SJSA1 (cell line): Measurements from ENCODE around the gene NFIX. TPM values are rescaled to one million over a fixed set of nuclear protein-coding genes. Genes with fewer than 3 reads are reported as not detected.

Experiments used
- DNase-seq, 2 experiments: peaks; one replicate each; pipeline ENCODE4 v3.0.0-alpha.2; 2015 to 2020; ENCODE audit warnings: low spot score in 2 of 2, low read depth in 1 of 2
- H3K27ac ChIP-seq: fragments of 250-450 bp; sonication (Bioruptor Pico); 2 replicates; pipeline ENCODE4 v1.5.1; 2020; ENCODE audit warnings: mild to moderate bottlenecking, moderate library complexity
- H3K27me3 ChIP-seq: fragments of 250-450 bp; sonication (Bioruptor Pico); replicated peaks from 2 replicates; pipeline ENCODE4 v1.5.1; 2020; ENCODE audit warnings: mild to moderate bottlenecking, moderate library complexity
- H3K36me3 ChIP-seq: fragments of 250-450 bp; sonication (Bioruptor Pico); 2 replicates; pipeline ENCODE4 v1.5.1; 2020; ENCODE audit warnings: mild to moderate bottlenecking
- H3K4me1 ChIP-seq: fragments of 250-450 bp; sonication (Bioruptor Pico); replicated peaks from 2 replicates; pipeline ENCODE4 v1.6.1; 2021; ENCODE audit warnings: mild to moderate bottlenecking
- H3K4me3 ChIP-seq: fragments of 250-450 bp; sonication (Bioruptor Pico); 2 replicates; pipeline ENCODE4 v1.5.1; 2020; ENCODE audit warnings: mild to moderate bottlenecking
- H3K9me3 ChIP-seq: fragments of 250-450 bp; sonication (Bioruptor Pico); replicated peaks from 2 replicates; pipeline ENCODE4 v1.5.1; 2020; ENCODE audit warnings: mild to moderate bottlenecking
- total RNA-seq: library from RNA; depleted of rRNA; stranded (reverse); fragments of >200 nt; shearing (Covaris generic); gene quantifications from 2 replicates; pipeline ENCODE4 v1.2.3, GENCODE V29; 2014

Gene NFIX
- total RNA-seq, 1 experiment from 2014 or later, result 10.9 TPM

DNA sequence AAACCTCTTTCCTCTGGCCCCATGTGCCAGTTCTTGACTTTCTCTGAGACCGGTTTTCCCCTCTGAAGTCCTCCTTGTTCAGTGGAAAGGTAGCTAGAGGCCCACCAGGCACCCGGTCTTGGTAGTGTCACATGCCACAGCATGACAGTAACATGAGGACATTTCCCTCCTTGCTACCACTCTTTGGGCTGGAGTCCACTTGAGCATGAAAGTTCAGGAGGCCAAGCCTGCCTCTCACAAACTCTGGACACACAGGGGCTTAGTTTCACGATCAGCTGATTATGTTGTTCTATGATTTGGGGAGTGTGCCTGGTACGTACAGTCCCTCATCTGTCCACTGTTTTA, 45.6 kb downstream of the NFIX start:
- Histone ChIP-seq H3K27me3 (no peaks in the 10 kb centered on the region), H3K9me3 (no peaks in the 10 kb centered on the region), H3K4me3 (no peak overlapping the region), H3K4me1 (peaks cover 35% of the 10 kb centered on the region), H3K27ac (no peak overlapping the region), H3K36me3 (0 out of 2 replicates have a peak, but pooled peaks cover 6% of the 10 kb centered on the region)
- no peak for DNase-seq

GRCh38 chr19:13042443-13043130, 47.3 kb downstream of the NFIX start:
- Histone ChIP-seq H3K27me3 (no peaks in the 10 kb centered on the region), H3K4me3 (no peak overlapping the region), H3K9me3 (no peaks in the 10 kb centered on the region), H3K4me1 (peaks cover 18% of the 10 kb centered on the region), H3K36me3 (0 out of 2 replicates have a peak, but pooled peaks cover 3% of the 10 kb centered on the region), H3K27ac (no peak overlapping the region)
- no peak for DNase-seq

- Histone ChIP-seq H3K9me3 (no peaks in the 10 kb centered on the region), H3K36me3 (no peaks in the 10 kb centered on the region; the same call in 1 of the 2 replicates), H3K27me3 (no peaks in the 10 kb centered on the region), H3K27ac (no peak overlapping the region), H3K4me1 (peaks cover 11% of the 10 kb centered on the region), H3K4me3 (no peak overlapping the region)
- DNase-seq, result no peak
Observed at GRCh38 chr19:13043285-13043684, 48.0 kb downstream of the NFIX start.

- Histone ChIP-seq H3K4me3 (no peak overlapping the region), H3K9me3 (no peaks in the 10 kb centered on the region), H3K4me1 (peaks cover under 1% of the 10 kb centered on the region; the same call in 1 of the 2 replicates), H3K27me3 (no peaks in the 10 kb centered on the region), H3K27ac (no peak overlapping the region), H3K36me3 (no peaks in the 10 kb centered on the region; the same call in 1 of the 2 replicates)
- DNase-seq, result no peak
Observed at GRCh38 chr19:13044231-13044836, 49.1 kb downstream of the NFIX start.

- no peaks in the 10 kb centered on the region for H3K27me3 ChIP-seq
- no peak overlapping the region for H3K27ac ChIP-seq
- DNase-seq, result no peak
- H3K4me1 ChIP-seq, result no peaks in the 10 kb centered on the region
- H3K36me3 ChIP-seq, result no peaks in the 10 kb centered on the region; the same call in 1 of the 2 replicates
- no peak overlapping the region for H3K4me3 ChIP-seq
- no peaks in the 10 kb centered on the region for H3K9me3 ChIP-seq
Observed at GRCh38 chr19:13045812-13046211, 50.5 kb downstream of the NFIX start.

DNA sequence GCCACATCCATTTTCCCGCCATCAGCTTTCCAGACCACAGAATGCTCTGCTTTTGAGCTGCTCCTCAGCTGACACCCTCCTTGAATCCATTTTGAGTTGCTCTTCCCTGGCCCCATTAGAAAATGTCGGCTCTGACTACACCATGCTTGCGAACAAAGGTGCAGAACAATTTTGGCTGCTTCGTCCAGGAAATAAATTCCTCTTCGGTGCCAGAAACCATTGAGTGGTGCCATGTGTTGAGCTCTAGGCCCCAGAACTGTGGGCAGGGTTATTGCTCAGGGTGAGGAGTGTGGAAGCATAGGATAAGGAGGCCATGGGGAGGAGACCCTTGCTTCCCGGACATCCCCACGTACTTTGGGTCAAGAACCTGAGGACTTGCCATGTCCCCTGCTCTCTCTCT, 52.1 kb downstream of the NFIX start:
- no peaks in the 10 kb centered on the region; the same call in 1 of the 2 replicates for H3K36me3 ChIP-seq
- H3K4me1 ChIP-seq, result peaks cover 5% of the 10 kb centered on the region
- H3K9me3 ChIP-seq, result no peaks in the 10 kb centered on the region
- no peak overlapping the region for H3K27ac ChIP-seq
- H3K4me3 ChIP-seq, result no peak overlapping the region
- no peaks in the 10 kb centered on the region for H3K27me3 ChIP-seq
- DNase-seq, result no peak

DNA sequence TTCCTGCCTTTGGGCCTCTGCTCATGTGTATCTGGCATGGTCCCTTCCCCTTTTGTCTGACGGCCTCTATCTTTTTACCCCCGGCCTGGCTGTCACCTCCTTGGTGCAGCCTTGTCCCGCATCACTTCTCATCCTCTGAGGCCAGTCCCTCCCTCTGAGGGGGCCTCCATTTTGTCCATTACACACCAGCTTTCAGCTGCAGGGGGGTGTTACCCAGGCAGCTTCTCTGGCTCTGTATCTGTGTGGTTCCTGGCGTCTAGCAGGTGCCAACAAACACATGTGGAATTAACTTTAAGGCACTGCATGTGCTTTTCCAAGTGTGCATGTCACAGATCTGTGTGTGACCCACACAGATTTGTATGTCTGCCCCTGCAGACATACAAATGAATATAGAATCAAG, 55.0 kb downstream of the NFIX start:
- H3K4me1 ChIP-seq, result peaks cover 34% of the 10 kb centered on the region
- no peaks in the 10 kb centered on the region for H3K27me3 ChIP-seq
- DNase-seq, result no peak
- no peaks in the 10 kb centered on the region; the same call in none of the 2 replicates for H3K36me3 ChIP-seq
- no peak overlapping the region for H3K27ac ChIP-seq
- no peak overlapping the region for H3K4me3 ChIP-seq
- no peaks in the 10 kb centered on the region for H3K9me3 ChIP-seq

- Histone ChIP-seq H3K4me1 (peaks cover 48% of the 10 kb centered on the region), H3K27me3 (no peaks in the 10 kb centered on the region), H3K36me3 (no peaks in the 10 kb centered on the region; the same call in none of the 2 replicates), H3K27ac (no peak overlapping the region), H3K4me3 (no peak overlapping the region), H3K9me3 (no peaks in the 10 kb centered on the region)
- DNase-seq, result no peak
Observed at GRCh38 chr19:13051557-13052165, 56.4 kb downstream of the NFIX start.

- H3K9me3 ChIP-seq, result no peaks in the 10 kb centered on the region
- no peaks in the 10 kb centered on the region; the same call in none of the 2 replicates for H3K36me3 ChIP-seq
- H3K27me3 ChIP-seq, result no peaks in the 10 kb centered on the region
- no peak overlapping the region for H3K4me3 ChIP-seq
- H3K4me1 ChIP-seq, result peaks cover 57% of the 10 kb centered on the region
- H3K27ac ChIP-seq, result peak overlapping the region; percentile 98; the same call in 1 of the 2 replicates
- no peak for DNase-seq
Observed at GRCh38 chr19:13052447-13053175, 57.3 kb downstream of the NFIX start.

GRCh38 chr19:13053238-13053637, 58.0 kb downstream of the NFIX start:
- H3K27me3 ChIP-seq, result no peaks in the 10 kb centered on the region
- peak overlapping the region; percentile 98 for H3K27ac ChIP-seq
- no peaks in the 10 kb centered on the region; the same call in 1 of the 2 replicates for H3K36me3 ChIP-seq
- H3K4me1 ChIP-seq, result peaks cover 62% of the 10 kb centered on the region
- H3K4me3 ChIP-seq, result no peak overlapping the region
- no peaks in the 10 kb centered on the region for H3K9me3 ChIP-seq
- DNase-seq, result no peak

- Histone ChIP-seq H3K4me3 (no peak overlapping the region), H3K27me3 (no peaks in the 10 kb centered on the region), H3K4me1 (peaks cover 63% of the 10 kb centered on the region), H3K9me3 (no peaks in the 10 kb centered on the region), H3K27ac (peak overlapping the region; percentile 98), H3K36me3 (no peaks in the 10 kb centered on the region; the same call in 1 of the 2 replicates)
- peak; percentile 96 to 99 for DNase-seq
Observed at GRCh38 chr19:13053761-13054625, 58.7 kb downstream of the NFIX start.

DNA sequence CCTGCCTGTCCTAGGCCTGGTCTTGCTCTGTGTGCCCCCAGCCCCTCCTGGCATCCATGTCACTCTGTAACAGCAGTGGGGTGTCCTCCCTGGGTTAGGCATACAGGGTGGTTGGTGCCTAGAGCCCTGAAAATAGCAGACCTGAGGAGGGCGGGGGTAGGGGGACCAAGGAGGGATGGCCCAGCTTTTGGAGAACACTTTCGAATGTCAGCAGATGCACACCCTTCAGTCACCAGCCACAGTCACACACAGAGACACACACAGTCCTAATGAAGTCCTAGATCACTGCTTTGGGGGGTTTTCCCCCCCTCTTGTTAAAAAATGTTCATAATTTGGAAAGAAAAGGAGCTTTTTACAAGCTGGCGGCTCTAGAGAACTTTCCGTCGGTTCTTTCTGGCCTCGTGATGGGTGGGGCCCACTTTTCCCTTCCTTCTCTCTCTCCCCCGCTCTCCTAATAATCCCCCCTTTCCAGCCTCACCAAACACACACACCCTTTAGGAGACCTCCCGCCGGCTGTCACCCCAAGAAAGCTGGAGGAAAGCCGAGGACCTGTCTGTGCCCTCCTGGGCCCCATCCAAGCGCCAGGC, 59.4 kb downstream of the NFIX start:
- no peak overlapping the region for H3K4me3 ChIP-seq
- H3K4me1 ChIP-seq, result peaks cover 70% of the 10 kb centered on the region
- H3K27me3 ChIP-seq, result no peaks in the 10 kb centered on the region
- no peaks in the 10 kb centered on the region for H3K9me3 ChIP-seq
- H3K36me3 ChIP-seq, result no peaks in the 10 kb centered on the region; the same call in 1 of the 2 replicates
- DNase-seq, result peak in 1 of 2 experiments; percentile 75
- peak overlapping the region; percentile 98 for H3K27ac ChIP-seq
